Adrenal gland (tissue), 12 donors: ENCODE data around the gene ASS1. TPM values are rescaled to one million over a fixed set of nuclear protein-coding genes. Genes with fewer than 3 reads are reported as not detected.
"Not testable (repeated sequence)": the region's sequence is repeated elsewhere in the genome, so short reads cannot be mapped to it uniquely, and the experiment has no call there.

Experiments used
- DNase-seq, 7 donors: peaks; one replicate each; pipeline ENCODE4 v3.0.0-alpha.2; 2019 to 2020
- H3K27ac ChIP-seq, 5 donors: fragments of 200-600 bp; sonication (generic) in 4 of 5; 1 replicate in 3 of 5; 2 replicates in 2 of 5; pipeline versions ENCODE4 v1.5.1 to v1.8.0; 2016 to 2020; ENCODE audit warnings: mild to moderate bottlenecking in 1 of 5
- H3K27me3 ChIP-seq: fragments of 200-600 bp; 2 replicates; pipeline ENCODE4 v1.8.0; 2021
- H3K36me3 ChIP-seq, 2 donors: fragments of 200-600 bp; replicated peaks in 1 of 2; 1 replicate in 1 of 2; 2 replicates in 1 of 2; pipeline versions ENCODE4 v1.5.1 to v1.8.0; 2018 to 2022
- H3K4me1 ChIP-seq, 2 donors: fragments of 200-600 bp; replicated peaks in 1 of 2; 1 replicate in 1 of 2; 2 replicates in 1 of 2; pipeline versions ENCODE4 v1.5.1 to v1.8.0; 2018 to 2021
- H3K4me3 ChIP-seq, 4 donors: fragments of 200-600 bp; sonication (generic) in 3 of 4; one replicate each; pipeline ENCODE4 v1.5.1; 2016 to 2018
- H3K9me3 ChIP-seq, 3 donors: fragments of 200-600 bp; sonication (generic) in 1 of 3; replicated peaks in 1 of 3; 1 replicate in 2 of 3; 2 replicates in 1 of 3; pipeline versions ENCODE4 v1.5.1 to v1.8.0; 2016 to 2021
- CTCF ChIP-seq, 6 experiments: fragments of 450-650 bp in 4 of 6; fragments of 200-600 bp in 2 of 6; sonication (generic) in 1 of 6; IDR thresholded peaks; 1 replicate in 5 of 6; 2 replicates in 1 of 6; pipeline versions ENCODE4 v1.5.1 to v1.8.0; 2016 to 2021; ENCODE audit warnings: antibody characterized with exemption in 6 of 6, mild to moderate bottlenecking in 2 of 6, moderate library complexity in 1 of 6
- POLR2A ChIP-seq, 2 donors: fragments of 450-650 bp; IDR thresholded peaks; one replicate each; pipeline ENCODE4 v1.6.1; 2017; ENCODE audit warnings: antibody characterized with exemption in 2 of 2, mild to moderate bottlenecking in 2 of 2, moderate library complexity in 1 of 2
- WGBS, 4 donors: extraction: QIAGEN DNeasy Blood & Tissue Kit in 2 of 4; methylation state at CpG; one replicate each; pipeline versions ENCODE4 v1.1.5 to v1.1.7; 2013 to 2017; 5-methylcytosine and 5-hydroxymethylcytosine counted together
- intact Hi-C, 2 donors: fragments of 100-400 bp; cut with DNase I; formaldehyde crosslinking; loops; one replicate each; pipeline versions ENCODE4 v1.14.1 to v1.15.0; 2022 to 2023
- polyA plus RNA-seq, 3 donors: library from polyadenylated mRNA; stranded (reverse); fragments of 200-250 nt in 2 of 3; fragments of 350-450 nt in 1 of 3; fragmentation: Illumina TruSeq in 1 of 3; extraction: RNeasy Lipid Tissue Mini Kit (QIAGEN cat#74804) in 1 of 3; gene quantifications; one replicate each; pipeline ENCODE4 v1.2.3, GENCODE V29; 2013 to 2014
- total RNA-seq, 9 donors: library from RNA; depleted of rRNA in 4 of 9; stranded (reverse); fragments of >200 nt in 4 of 9; fragments of 120-200 nt in 1 of 9; fragmentation: NEBNext Ultra II Directional in 1 of 9; extraction: Animal tissue kit (Norgen Biotek cat#: 25700) in 1 of 9; gene quantifications; one replicate each; pipeline versions ENCODE4 v1.1.0 to v1.2.4, GENCODE V29; 2013 to 2023
- donor health status: healthy with polysubstance abuse.
- donor health status: Bipolar disorder and iron deficiency.
- donor health status: DM: yes; HTN: yes; CAD: no.
- donor health status: DM: no; HTN: no; CAD: no.
- donor health status: DM: no; HTN: no; CAD: no.
- donor health status: DM: yes; HTN: yes; CAD: no.

ASS1 gene
- total and polyA plus RNA-seq, 12 donors, result 11.3 to 438 (median 232) TPM

DNA sequence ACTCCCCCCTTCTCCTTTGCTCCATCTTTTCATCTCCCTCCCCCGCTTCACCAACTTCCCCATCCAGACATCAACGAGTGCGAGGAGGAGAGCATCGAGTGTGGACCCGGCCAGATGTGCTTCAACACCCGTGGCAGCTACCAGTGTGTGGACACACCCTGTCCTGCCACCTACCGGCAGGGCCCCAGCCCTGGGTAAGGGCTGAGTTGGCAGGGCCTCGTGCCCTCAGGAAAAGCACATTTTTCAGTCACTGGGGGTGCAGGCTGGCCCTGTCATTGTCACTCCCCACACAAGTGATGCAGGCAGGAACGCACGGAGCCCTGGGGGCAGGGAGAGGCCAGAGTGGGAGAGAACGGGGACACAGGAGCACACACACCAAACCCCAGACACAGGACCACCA lies 12.4 kb upstream of the ASS1 start:
- intact Hi-C loops, result no loop called here
- TF ChIP-seq POLR2A (IDR thresholded peaks at IDR 0.05) (no peak), CTCF (IDR thresholded peaks at IDR 0.05) (no peak)
- Histone ChIP-seq H3K9me3 (no peaks in the 10 kb centered on the region), H3K4me1 (peaks cover 3 to 13% of the 10 kb centered on the region in 2 donors), H3K36me3 (no peaks in the 10 kb centered on the region), H3K27ac (no peak overlapping the region), H3K4me3 (no peak overlapping the region), H3K27me3 (no peaks in the 10 kb centered on the region)
- DNase-seq, result no peak
- WGBS, 4 donors, result 51 to 91% (median 63%) methylated on average over 6 to 11 of the region's 11 CpGs

DNA sequence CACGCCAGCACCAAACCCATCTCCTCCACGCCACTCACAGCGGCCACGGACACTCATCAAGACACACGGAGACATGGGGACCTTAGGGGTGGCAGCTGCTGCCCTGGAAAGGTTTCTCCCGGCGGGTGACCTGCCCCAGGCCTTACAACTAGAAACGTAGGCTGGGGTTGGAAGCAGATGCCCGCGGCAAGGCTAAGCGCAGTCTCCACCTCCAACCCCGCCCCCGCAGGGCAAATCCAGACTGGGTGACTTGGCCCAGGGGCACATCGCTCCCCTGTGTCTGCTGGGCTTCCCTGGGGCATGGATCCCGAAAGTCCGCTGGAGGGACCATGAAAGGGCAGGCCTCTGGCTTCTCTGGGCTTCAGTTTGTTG lies 12.0 kb upstream of the ASS1 start:
- no peak overlapping the region for H3K4me3 ChIP-seq
- TF ChIP-seq CTCF (IDR thresholded peaks at IDR 0.05) (no peak), POLR2A (IDR thresholded peaks at IDR 0.05) (no peak)
- peaks cover 3 to 13% of the 10 kb centered on the region in 2 donors for H3K4me1 ChIP-seq
- intact Hi-C loops, result no loop called here
- DNase-seq, result no peak
- H3K9me3 ChIP-seq, result no peaks in the 10 kb centered on the region
- WGBS, 4 donors, result 56 to 85% (median 60%) methylated on average over 11 to 16 of the region's 16 CpGs; no CpG with 5 or more reads in 1 of the 4 donors
- H3K27ac ChIP-seq, result no peak overlapping the region
- no peaks in the 10 kb centered on the region for H3K36me3 ChIP-seq
- H3K27me3 ChIP-seq, result no peaks in the 10 kb centered on the region

- H3K36me3 ChIP-seq, result no peaks in the 10 kb centered on the region
- H3K9me3 ChIP-seq, result no peaks in the 10 kb centered on the region
- H3K4me1 ChIP-seq, result peaks cover 3 to 13% of the 10 kb centered on the region in 2 donors
- no peaks in the 10 kb centered on the region for H3K27me3 ChIP-seq
- intact Hi-C loops, result no loop called here
- 0 to 9% (median 3%) methylated on average over 11 to 92 of the region's 92 CpGs for WGBS, 4 donors
- no peak overlapping the region for H3K27ac ChIP-seq
- peak in 5 of 7 donors; percentile 29 to 62 (median 58) for DNase-seq
- no peak for TF ChIP-seq POLR2A (IDR thresholded peaks at IDR 0.05)
- peak; percentile 36 to 80 (median 56) for TF ChIP-seq CTCF (IDR thresholded peaks at IDR 0.05)
- H3K4me3 ChIP-seq, result peak overlapping the region in 1 of 4 donors; percentile 11
Observed at GRCh38 chr9:130433168-130433946, 11.4 kb upstream of the ASS1 start.

GRCh38 chr9:130433947-130434262 lies 10.9 kb upstream of the ASS1 start:
- H3K4me3 ChIP-seq, result no peak overlapping the region
- no peak for TF ChIP-seq POLR2A (IDR thresholded peaks at IDR 0.05)
- TF ChIP-seq CTCF (IDR thresholded peaks at IDR 0.05), result no peak
- H3K27ac ChIP-seq, result no peak overlapping the region
- DNase-seq, result no peak
- 35 to 46% (median 42%) methylated on average over 3 to 9 of the region's 9 CpGs for WGBS, 4 donors
- no peaks in the 10 kb centered on the region for H3K36me3 ChIP-seq
- intact Hi-C loops, result no loop called here
- no peaks in the 10 kb centered on the region for H3K27me3 ChIP-seq
- H3K4me1 ChIP-seq, result peaks cover 3 to 13% of the 10 kb centered on the region in 2 donors
- H3K9me3 ChIP-seq, result no peaks in the 10 kb centered on the region

- intact Hi-C loops, H3K9me3 ChIP-seq, H3K27me3 ChIP-seq, H3K36me3 ChIP-seq, H3K4me3 ChIP-seq, H3K27ac ChIP-seq, DNase-seq: not testable (repeated sequence)
- 87 to 99% (median 92%) methylated on average over 5 of the region's 5 CpGs for WGBS, 4 donors
- H3K4me1 ChIP-seq, result peaks cover 3 to 13% of the 10 kb centered on the region in 2 donors
Observed at GRCh38 chr9:130434656-130435055, 10.1 kb upstream of the ASS1 start.
